HepG2 (cell line): ENCODE results near the gene SRC.

Experiments used
- ARNT2 ChIP-seq: sonication (generic); formaldehyde crosslinking; IDR thresholded peaks from 2 replicates; pipeline ENCODE4 v1.8.0; 2022; ENCODE audit warnings: mild to moderate bottlenecking, low read depth, missing genetic modification reagents, moderate library complexity
- CTCF ChIP-seq: sonication (generic); formaldehyde crosslinking; IDR thresholded peaks from 2 replicates; pipeline ENCODE4 v1.5.0; 2020; ENCODE audit warnings: mild to moderate bottlenecking, missing genetic modification reagents, moderate library complexity
- EZH2 ChIP-seq: conservative IDR thresholded peaks from 2 replicates; pipeline ENCODE4 v1.6.1; 2012; ENCODE audit warnings: mild to moderate bottlenecking, low read depth, low read length, moderate library complexity
- FOXK2 ChIP-seq: fragments of 450-650 bp; IDR thresholded peaks from 2 replicates; pipeline ENCODE4 v1.6.1; 2016
- NCOA5 ChIP-seq: sonication (generic); formaldehyde crosslinking; IDR thresholded peaks from 2 replicates; pipeline ENCODE4 v1.4.0; 2020; ENCODE audit warnings: missing genetic modification reagents
- SIN3B ChIP-seq: fragments of 150-350 bp; IDR thresholded peaks from 2 replicates; pipeline ENCODE4 v1.6.1; 2014; ENCODE audit warnings: low read length
- ZBTB2 ChIP-seq: sonication (generic); formaldehyde crosslinking; IDR thresholded peaks from 2 replicates; pipeline ENCODE4 v1.8.0; 2022; ENCODE audit warnings: low read depth, missing genetic modification reagents
- ZNF598 ChIP-seq: sonication (generic); formaldehyde crosslinking; IDR thresholded peaks from 2 replicates; pipeline ENCODE4 v1.5.1; 2020; ENCODE audit warnings: mild to moderate bottlenecking, missing genetic modification reagents, borderline replicate concordance
- TF ChIP-seq, protein P1 (sequence below): sonication (generic); formaldehyde crosslinking; IDR thresholded peaks from 2 replicates; pipeline ENCODE4 v1.4.0; 2020; ENCODE audit warnings: missing genetic modification reagents, borderline replicate concordance

- TF ChIP-seq EZH2 (no peak), ARNT2 (CRISPR knock-in tag) (no peak), ZNF598 (CRISPR knock-in tag) (no peak), CTCF (CRISPR knock-in tag) (no peak), NCOA5 (no peak), SIN3B (no peak), FOXK2 (no peak), ZBTB2 (no peak)
- TF ChIP-seq, protein P1, sequence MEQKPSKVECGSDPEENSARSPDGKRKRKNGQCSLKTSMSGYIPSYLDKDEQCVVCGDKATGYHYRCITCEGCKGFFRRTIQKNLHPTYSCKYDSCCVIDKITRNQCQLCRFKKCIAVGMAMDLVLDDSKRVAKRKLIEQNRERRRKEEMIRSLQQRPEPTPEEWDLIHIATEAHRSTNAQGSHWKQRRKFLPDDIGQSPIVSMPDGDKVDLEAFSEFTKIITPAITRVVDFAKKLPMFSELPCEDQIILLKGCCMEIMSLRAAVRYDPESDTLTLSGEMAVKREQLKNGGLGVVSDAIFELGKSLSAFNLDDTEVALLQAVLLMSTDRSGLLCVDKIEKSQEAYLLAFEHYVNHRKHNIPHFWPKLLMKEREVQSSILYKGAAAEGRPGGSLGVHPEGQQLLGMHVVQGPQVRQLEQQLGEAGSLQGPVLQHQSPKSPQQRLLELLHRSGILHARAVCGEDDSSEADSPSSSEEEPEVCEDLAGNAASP (CRISPR knock-in tag) = no peak
Measured at GRCh38 chr20:37327748-37328147, 18.2 kb upstream of the SRC start.
